GM23248 (cell line): ENCODE data around the gene GNLY. TPM values are rescaled to one million over a fixed set of nuclear protein-coding genes. Genes with fewer than 3 reads are reported as not detected.

Source experiments
- DNase-seq: peaks from one replicate; pipeline ENCODE4 v3.0.0-alpha.2; 2015
- H2AFZ ChIP-seq: fragments of 200-600 bp; sonication (generic); 2 replicates; pipeline ENCODE4 v1.6.1; 2016; ENCODE audit warnings: antibody characterized with exemption
- H3F3A ChIP-seq: fragments of 200-600 bp; sonication (generic); 2 replicates; pipeline ENCODE4 v1.6.1; 2016; ENCODE audit warnings: mild to moderate bottlenecking, antibody characterized with exemption, mixed run types; ENCODE audit not compliant: insufficient read depth
- H3K27ac ChIP-seq: fragments of 200-600 bp; sonication (generic); 2 replicates; pipeline ENCODE4 v1.5.1; 2016; ENCODE audit warnings: mild to moderate bottlenecking
- H3K27me3 ChIP-seq: fragments of 200-600 bp; sonication (generic); replicated peaks from 2 replicates; pipeline ENCODE4 v1.6.1; 2016; ENCODE audit warnings: mild to moderate bottlenecking; ENCODE audit not compliant: insufficient read depth
- H3K36me3 ChIP-seq: fragments of 200-600 bp; sonication (generic); 2 replicates; pipeline ENCODE4 v1.6.1; 2016; ENCODE audit warnings: low read depth, mild to moderate bottlenecking
- H3K4me1 ChIP-seq: fragments of 200-600 bp; sonication (generic); 2 replicates; pipeline ENCODE4 v1.6.1; 2016; ENCODE audit warnings: mild to moderate bottlenecking; ENCODE audit not compliant: insufficient read depth
- H3K4me2 ChIP-seq: fragments of 200-600 bp; sonication (generic); one replicate; pipeline ENCODE4 v1.6.1; 2016; ENCODE audit warnings: mild to moderate bottlenecking; ENCODE audit not compliant: unreplicated experiment
- H3K4me3 ChIP-seq: fragments of 200-600 bp; sonication (generic); 2 replicates; pipeline ENCODE4 v1.5.1; 2016; ENCODE audit warnings: mild to moderate bottlenecking
- H3K79me2 ChIP-seq: fragments of 200-600 bp; sonication (generic); 2 replicates; pipeline ENCODE4 v1.6.1; 2016; ENCODE audit warnings: mild to moderate bottlenecking; ENCODE audit not compliant: insufficient read depth
- H3K9ac ChIP-seq: fragments of 200-600 bp; sonication (generic); 2 replicates; pipeline ENCODE4 v1.6.1; 2016; ENCODE audit warnings: mild to moderate bottlenecking
- H3K9me2 ChIP-seq: fragments of 200-600 bp; sonication (generic); 2 replicates; pipeline ENCODE4 v1.6.1; 2016; ENCODE audit warnings: mixed run types, mild to moderate bottlenecking, moderate library complexity; ENCODE audit not compliant: insufficient read depth
- H3K9me3 ChIP-seq: fragments of 200-600 bp; sonication (generic); one replicate; pipeline ENCODE4 v1.6.1; 2017; ENCODE audit warnings: low read depth
- H4K20me1 ChIP-seq: fragments of 200-600 bp; sonication (generic); 2 replicates; pipeline ENCODE4 v1.6.0; 2016; ENCODE audit not compliant: insufficient read depth
- EZH2 ChIP-seq: fragments of 200-600 bp; sonication (generic); IDR thresholded peaks from 2 replicates; pipeline ENCODE4 v1.6.1; 2018; ENCODE audit warnings: antibody characterized with exemption, mild to moderate bottlenecking; ENCODE audit not compliant: insufficient read depth, poor library complexity, severe bottlenecking
- EZH2phosphoT487 ChIP-seq: fragments of 200-600 bp; sonication (generic); IDR thresholded peaks from 2 replicates; pipeline ENCODE4 v1.6.1; 2018; ENCODE audit warnings: antibody characterized with exemption, moderate library complexity, mild to moderate bottlenecking, low read depth; ENCODE audit not compliant: insufficient read depth
- WGBS, 2 experiments: methylation state at CpG; one replicate each; pipeline ENCODE4 v1.1.6; 2015 to 2017; ENCODE audit warnings: low lambda C conversion rate in 2 of 2, low coverage in 1 of 2; ENCODE audit errors: missing lambda C conversion rate in 2 of 2; 5-methylcytosine and 5-hydroxymethylcytosine counted together
- in situ Hi-C: fragments of 300-500 bp; cut with MboI; formaldehyde crosslinking; loops from 2 replicates; pipeline ENCODE4 v1.15.0; 2020
- polyA plus RNA-seq: library from polyadenylated mRNA; unstranded; fragments of >200 nt; fragmentation: Nextera tagmentation; extraction: Ambion mirVana; gene quantifications from 2 replicates; pipeline ENCODE4 v1.2.1, GENCODE V29; 2016
- total RNA-seq: library from RNA; depleted of rRNA; stranded (reverse); fragments of >200 nt; shearing (Covaris generic); gene quantifications from 2 replicates; pipeline ENCODE4 v1.2.3, GENCODE V29; 2014

The GNLY gene
- total and polyA plus RNA-seq, 2 experiments from 2014 or later: not detected

- H3K4me2 ChIP-seq: no peak overlapping the region
- no peak overlapping the region for H3K4me3 ChIP-seq
- TF ChIP-seq EZH2phosphoT487: no peak
- no peak for TF ChIP-seq EZH2
- no peaks in the 10 kb centered on the region for H3K9me2 ChIP-seq
- peak; percentile 39 for DNase-seq
- peaks cover 10% of the 10 kb centered on the region for H3K4me1 ChIP-seq
- H3K9ac ChIP-seq: no peak overlapping the region
- H3K79me2 ChIP-seq: no peaks in the 10 kb centered on the region
- no peaks in the 10 kb centered on the region for H3K9me3 ChIP-seq
- in situ Hi-C loops: no loop called here
- H4K20me1 ChIP-seq: no peaks in the 10 kb centered on the region
- H3F3A ChIP-seq: 0 out of 2 replicates have a peak, but pooled peaks cover 12% of the 10 kb centered on the region
- H3K27ac ChIP-seq: no peak overlapping the region
- no peaks in the 10 kb centered on the region for H3K36me3 ChIP-seq
- no peak overlapping the region for H2AFZ ChIP-seq
- 49 to 53% methylated on average over 19 of the region's 19 CpGs for WGBS, 2 experiments
- H3K27me3 ChIP-seq: no peaks in the 10 kb centered on the region
Measured at GRCh38 chr2:85710687-85711577, 16.8 kb downstream of the GNLY start.

GRCh38 chr2:85711578-85712060, 17.5 kb downstream of the GNLY start:
- H3K9me3 ChIP-seq: no peaks in the 10 kb centered on the region
- no peak overlapping the region for H2AFZ ChIP-seq
- H3K4me2 ChIP-seq: no peak overlapping the region
- 74 to 87% methylated on average over 8 of the region's 8 CpGs for WGBS, 2 experiments
- no peak overlapping the region for H3K9ac ChIP-seq
- no peaks in the 10 kb centered on the region for H3K36me3 ChIP-seq
- TF ChIP-seq EZH2phosphoT487: no peak
- TF ChIP-seq EZH2: no peak
- peaks cover 9% of the 10 kb centered on the region; the same call in 1 of the 2 replicates for H3K4me1 ChIP-seq
- no peaks in the 10 kb centered on the region for H4K20me1 ChIP-seq
- no peak overlapping the region for H3K4me3 ChIP-seq
- no peaks in the 10 kb centered on the region for H3K79me2 ChIP-seq
- DNase-seq: no peak
- in situ Hi-C loops: no loop called here
- no peaks in the 10 kb centered on the region for H3K9me2 ChIP-seq
- no peak overlapping the region for H3K27ac ChIP-seq
- 0 out of 2 replicates have a peak, but pooled peaks cover 8% of the 10 kb centered on the region for H3F3A ChIP-seq
- H3K27me3 ChIP-seq: no peaks in the 10 kb centered on the region

DNA sequence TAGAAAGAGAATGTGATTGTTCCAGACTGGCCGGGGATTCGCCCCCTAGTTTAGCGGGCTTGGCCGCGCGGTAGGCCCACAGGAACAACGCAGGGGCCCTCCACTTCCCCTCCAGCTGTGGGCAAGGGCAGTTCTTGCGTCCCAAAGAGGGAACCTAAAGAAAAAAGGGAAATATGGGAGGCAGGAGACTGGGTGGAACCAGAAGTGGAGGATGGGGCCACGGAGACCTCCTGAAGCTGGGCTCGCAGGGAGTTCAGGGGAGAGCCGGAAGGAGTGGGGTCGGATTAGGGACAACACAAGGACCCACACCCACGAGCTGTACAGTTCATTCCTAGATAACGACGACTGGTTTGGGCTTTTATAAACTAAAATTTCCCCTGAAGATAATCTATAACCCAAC, 18.2 kb downstream of the GNLY start:
- Histone ChIP-seq H2AFZ (no peak overlapping the region), H3K4me2 (no peak overlapping the region), H3K27ac (no peak overlapping the region), H3K4me1 (peaks cover 13% of the 10 kb centered on the region), H3K9me3 (no peaks in the 10 kb centered on the region), H3K36me3 (no peaks in the 10 kb centered on the region), H3F3A (peaks cover 12% of the 10 kb centered on the region; the same call in 1 of the 2 replicates), H4K20me1 (no peaks in the 10 kb centered on the region), H3K27me3 (no peaks in the 10 kb centered on the region), H3K9ac (no peak overlapping the region), H3K79me2 (no peaks in the 10 kb centered on the region), H3K4me3 (no peak overlapping the region), H3K9me2 (no peaks in the 10 kb centered on the region)
- no peak for TF ChIP-seq EZH2phosphoT487
- TF ChIP-seq EZH2: no peak
- no peak for DNase-seq
- in situ Hi-C loops: no loop called here
- 89 to 92% methylated on average over 15 of the region's 15 CpGs for WGBS, 2 experiments

DNA sequence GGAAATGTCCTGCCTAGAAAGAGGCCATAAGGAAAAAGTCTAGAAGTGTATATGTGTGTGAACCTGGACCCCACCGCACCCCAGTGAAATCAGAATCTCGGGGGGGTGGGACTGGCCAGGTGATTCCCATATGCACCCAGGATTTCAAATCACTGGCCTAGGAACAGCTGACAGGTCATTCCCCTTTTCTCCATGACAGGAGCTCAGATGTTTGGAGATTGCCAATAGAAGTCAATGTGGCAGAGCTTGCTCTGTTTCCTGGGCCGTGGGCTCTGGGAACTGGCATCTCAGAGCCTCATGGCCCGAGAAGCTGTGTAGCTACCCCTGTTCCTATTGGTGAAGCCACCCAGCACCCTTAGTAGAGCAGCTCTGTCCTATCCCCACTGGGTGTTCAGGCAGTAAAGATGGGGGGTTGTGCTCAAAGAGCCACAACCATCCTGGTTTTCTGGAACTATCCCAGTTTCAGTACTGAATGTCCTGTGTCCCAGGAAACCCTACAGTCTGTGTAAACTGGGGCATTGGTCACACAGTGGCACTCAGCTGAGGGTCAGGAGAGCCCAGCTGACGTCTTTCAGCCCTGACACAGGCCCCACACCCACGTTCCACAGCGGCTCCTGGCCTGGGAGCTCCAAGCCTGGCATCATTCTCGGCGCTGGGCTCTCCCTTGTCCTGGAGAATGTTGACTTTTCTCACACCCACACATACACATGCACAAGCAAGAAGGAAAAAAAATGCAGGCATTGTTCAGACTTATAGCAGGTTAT, 18.9 kb downstream of the GNLY start:
- in situ Hi-C loops: no loop called here
- no peaks in the 10 kb centered on the region for H3K9me3 ChIP-seq
- no peaks in the 10 kb centered on the region for H3K27me3 ChIP-seq
- H3K4me3 ChIP-seq: no peak overlapping the region
- peaks cover 16% of the 10 kb centered on the region for H3K4me1 ChIP-seq
- peak overlapping the region; percentile 37; the same call in 1 of the 2 replicates for H3K9ac ChIP-seq
- H3K36me3 ChIP-seq: no peaks in the 10 kb centered on the region
- no peak overlapping the region for H3K27ac ChIP-seq
- H3K9me2 ChIP-seq: no peaks in the 10 kb centered on the region
- no peak overlapping the region for H3K4me2 ChIP-seq
- H2AFZ ChIP-seq: no peak overlapping the region
- WGBS, 2 experiments: 51 to 53% methylated on average over 9 of the region's 9 CpGs
- peak; percentile 87 for DNase-seq
- no peaks in the 10 kb centered on the region for H3K79me2 ChIP-seq
- TF ChIP-seq EZH2phosphoT487: no peak
- no peak for TF ChIP-seq EZH2
- H3F3A ChIP-seq: peaks cover 19% of the 10 kb centered on the region; the same call in 1 of the 2 replicates
- H4K20me1 ChIP-seq: no peaks in the 10 kb centered on the region
